ENCODE results near the gene CPEB4. TPM values are rescaled to one million over a fixed set of nuclear protein-coding genes. Genes with fewer than 3 reads are reported as not detected.

CPEB4 gene
- 16.2 and 17.5 TPM in 2 replicates for total RNA-seq

GRCh38 chr5:173887610-173888472 is at the start of gene CPEB4:
Gene CPEB4 (plus strand): TSS chr5:173888349. CDS start chr5:173889734, 1,385 bp downstream.

GRCh38 chr5:173988554-173989431 is 100.6 kb downstream of the CPEB4 start, which contains the start of gene C5orf47:
Gene C5orf47 (plus strand): TSS chr5:173989170. CDS start chr5:173989264, 94 bp downstream.

Other genes with a start within 250 kb of the CPEB4 start
- gene C5orf47, start 100.8 kb downstream of the CPEB4 start, total RNA-seq = not detected in 2 replicates
- gene NSG2, start 157.4 kb downstream of the CPEB4 start, total RNA-seq = not detected in 2 replicates

Measured in airway epithelial cell (primary cell).